HG03520 (cell line): Measurements from ENCODE around the gene TMEM259.
"Not testable (repeated sequence)": the region's sequence is repeated elsewhere in the genome, so short reads cannot be mapped to it uniquely, and the experiment has no call there.

Experiments used
- ATAC-seq: cut with Tn5 transposase; IDR thresholded peaks from one replicate; pipeline ENCODE4 v1.9.1; 2021; ENCODE audit warnings: mild to moderate bottlenecking, moderate library complexity; ENCODE audit not compliant: unreplicated experiment

The TMEM259 gene

DNA sequence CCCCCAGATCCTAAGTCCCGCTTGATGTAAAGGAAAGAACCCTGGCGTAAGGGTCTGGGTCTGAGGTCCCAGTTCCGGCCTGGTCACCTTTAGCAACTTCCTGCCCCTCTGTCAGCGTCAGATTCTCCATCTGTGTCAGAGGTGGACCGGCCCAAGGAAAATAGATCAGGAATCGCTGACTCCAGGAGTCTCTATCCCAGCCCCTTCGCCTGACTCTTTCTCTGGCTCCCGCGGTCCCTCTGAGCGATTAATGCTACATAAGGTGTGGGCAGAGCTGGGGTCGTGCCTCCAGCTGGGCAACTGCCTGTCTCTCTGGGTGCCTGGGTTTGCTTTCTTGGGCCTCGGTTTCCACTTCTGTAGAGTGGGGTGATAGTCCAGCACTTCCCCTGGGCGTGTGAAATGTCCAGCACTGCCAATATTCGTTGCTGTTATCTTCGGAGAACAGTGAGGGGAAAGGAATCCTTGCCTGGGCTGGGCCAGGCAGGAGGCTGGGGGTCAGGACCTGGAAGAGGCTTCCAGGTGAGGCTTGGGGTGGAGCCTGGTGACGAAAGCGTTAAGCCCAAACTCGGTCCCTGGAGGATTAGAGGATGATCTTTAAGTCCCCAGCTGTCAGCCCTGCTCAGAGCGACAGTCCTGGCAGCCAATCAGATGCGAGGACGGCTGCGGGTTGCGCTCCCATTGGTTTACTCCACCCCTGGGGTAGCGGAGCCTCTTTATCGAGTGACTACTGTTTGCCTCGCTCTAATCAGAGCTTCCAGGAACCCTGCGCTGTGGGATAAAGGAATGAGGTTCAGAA is 19.8 kb upstream of the TMEM259 start:
- peak; percentile 38 for ATAC-seq

DNA sequence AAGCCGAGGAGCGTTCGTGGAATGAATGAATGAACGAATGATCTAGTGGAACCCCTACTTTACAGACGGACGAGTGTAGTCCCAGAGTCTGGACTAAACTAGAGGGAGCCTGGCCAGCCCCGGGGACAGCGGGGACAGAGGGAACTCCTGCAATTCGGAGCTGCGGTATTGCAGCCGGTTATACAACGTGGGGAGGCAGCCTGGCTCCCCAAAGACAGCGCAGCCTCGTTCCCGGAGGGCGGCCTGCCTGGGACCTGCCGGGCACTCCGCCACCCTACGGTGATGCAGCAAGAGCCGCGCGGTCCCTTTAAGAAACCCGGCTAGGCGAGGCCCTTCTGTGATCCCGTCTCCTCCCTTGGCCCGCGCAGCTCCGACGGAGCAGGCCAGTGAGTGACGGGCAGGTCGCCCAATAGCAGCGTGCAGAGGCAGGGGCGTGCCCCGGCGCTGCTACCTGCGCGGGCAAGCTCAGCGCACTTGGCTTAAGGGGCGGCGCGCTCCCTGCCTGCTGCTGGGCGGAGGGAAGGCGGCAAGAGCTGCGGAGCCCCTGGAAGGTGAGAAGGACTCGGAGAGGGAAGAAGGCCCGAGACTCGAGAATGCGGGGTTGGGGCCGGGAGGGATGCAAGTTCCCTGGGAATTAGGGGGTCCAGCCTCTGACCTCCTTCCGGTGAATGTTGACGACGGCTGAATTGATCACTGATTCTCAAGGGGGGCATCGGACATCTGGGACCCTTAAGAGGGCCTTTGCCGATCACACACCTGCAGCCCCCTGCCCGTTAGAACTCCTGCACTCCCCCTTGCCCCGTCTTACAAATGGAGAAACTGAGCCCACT is 18.9 kb upstream of the TMEM259 start, which contains the start of gene ABCA7:
Gene ABCA7 (plus strand): TSS at position 462 of the 830 bp plus-strand sequence. CDS start 1,255 bp downstream, outside the sequence.
- ATAC-seq: peak; percentile 70

DNA sequence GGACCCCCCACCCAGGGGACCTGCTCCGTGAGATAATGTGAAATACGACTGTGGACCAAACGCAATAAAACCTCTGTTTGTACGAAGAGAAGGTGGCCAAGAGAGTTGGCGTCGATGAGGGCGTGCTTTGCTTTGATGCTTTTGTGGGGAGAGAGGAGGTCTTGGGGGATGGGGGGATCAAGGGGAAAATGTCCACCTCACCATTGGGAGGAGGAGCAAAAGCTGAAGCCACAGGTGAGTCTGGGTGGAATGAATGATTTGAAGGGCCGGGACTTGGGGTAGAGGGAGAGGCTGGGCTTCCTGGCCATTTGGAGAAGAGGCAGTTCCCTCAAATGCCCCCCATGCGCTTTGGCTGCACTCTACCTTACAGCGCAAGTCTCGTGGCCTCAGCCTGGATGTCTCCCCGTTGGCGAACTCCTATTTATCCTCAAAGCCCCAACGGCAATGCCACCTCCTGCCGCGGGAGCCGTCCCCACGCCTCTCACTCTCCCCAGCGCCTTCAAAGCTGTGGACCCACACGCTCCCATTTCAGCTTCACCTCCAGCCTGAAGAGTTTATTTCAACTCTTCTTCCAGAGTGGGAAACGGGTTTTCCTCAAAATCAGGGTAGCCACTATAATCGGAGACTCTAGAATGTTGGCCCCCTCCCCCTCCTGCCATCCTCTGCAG is 18.2 kb upstream of the TMEM259 start:
- ATAC-seq: no peak

DNA sequence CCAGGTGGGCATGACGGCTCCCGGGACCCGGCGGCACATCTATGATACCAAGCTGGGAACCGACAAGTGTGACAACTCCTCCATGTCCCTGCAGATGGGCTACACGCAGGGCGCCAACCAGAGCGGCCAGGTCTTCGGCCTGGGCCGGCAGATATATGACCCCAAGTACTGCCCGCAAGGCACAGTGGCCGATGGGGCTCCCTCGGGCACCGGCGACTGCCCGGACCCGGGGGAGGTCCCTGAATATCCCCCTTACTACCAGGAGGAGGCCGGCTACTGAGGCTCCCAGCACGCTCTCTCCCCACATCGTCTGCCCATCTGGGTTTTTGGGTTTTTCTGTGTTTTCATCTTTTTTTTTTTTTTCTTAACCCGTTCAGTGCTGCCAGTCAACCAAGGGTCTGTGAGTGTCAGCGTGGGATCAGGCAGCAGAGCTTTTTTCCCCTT is 16.7 kb upstream of the TMEM259 start:
- ATAC-seq: no peak

DNA sequence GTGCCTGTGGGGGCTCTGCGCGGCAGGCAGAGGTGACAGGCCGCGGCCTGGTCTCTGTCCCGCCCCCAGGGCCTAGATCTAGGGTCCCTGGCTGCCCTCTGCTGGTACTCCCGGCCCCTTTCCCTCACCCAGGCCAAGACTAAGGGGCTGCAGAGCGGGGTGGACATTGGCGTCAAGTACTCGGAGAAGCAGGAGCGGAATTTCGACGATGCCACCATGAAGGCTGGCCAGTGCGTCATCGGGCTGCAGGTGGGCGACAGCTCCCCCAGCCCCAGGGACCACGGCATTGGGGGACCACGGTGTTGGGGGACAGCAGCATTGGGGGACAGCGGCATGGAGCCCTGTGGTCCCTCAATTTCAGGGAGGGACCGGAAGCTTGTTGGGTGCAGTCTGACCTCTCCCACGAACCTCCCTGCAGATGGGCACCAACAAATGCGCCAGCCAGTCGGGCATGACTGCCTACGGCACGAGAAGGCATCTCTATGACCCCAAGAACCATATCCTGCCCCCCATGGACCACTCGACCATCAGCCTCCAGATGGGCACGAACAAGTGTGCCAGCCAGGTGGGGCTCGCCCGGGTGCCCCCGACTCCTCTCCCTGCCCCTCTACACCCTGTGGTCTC is 15.2 kb upstream of the TMEM259 start:
- no peak for ATAC-seq

DNA sequence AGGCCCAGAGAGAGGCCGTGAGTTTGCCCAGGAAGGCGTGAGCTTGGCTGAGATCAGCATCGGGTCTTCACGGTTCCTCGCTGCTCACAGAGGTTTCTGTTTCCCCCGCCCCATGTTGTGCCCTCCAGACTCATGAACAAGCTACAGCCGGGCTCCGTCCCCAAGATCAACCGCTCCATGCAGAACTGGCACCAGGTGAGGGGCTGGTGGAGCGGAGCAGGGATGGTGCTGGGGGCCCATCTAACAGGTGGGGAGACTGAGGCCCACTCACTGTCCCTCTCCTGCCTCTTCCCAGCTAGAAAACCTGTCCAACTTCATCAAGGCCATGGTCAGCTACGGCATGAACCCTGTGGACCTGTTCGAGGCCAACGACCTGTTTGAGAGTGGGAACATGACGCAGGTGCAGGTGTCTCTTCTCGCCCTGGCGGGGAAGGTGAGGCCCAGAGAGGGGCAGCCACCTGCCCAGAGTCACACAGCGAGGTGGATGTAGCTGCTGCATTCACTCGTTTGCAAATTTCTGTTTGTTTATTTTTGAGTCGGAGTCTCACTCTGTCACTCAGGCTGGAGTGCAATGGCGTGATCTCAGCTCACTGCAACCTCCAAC is 11.4 kb upstream of the TMEM259 start:
- ATAC-seq: no peak

DNA sequence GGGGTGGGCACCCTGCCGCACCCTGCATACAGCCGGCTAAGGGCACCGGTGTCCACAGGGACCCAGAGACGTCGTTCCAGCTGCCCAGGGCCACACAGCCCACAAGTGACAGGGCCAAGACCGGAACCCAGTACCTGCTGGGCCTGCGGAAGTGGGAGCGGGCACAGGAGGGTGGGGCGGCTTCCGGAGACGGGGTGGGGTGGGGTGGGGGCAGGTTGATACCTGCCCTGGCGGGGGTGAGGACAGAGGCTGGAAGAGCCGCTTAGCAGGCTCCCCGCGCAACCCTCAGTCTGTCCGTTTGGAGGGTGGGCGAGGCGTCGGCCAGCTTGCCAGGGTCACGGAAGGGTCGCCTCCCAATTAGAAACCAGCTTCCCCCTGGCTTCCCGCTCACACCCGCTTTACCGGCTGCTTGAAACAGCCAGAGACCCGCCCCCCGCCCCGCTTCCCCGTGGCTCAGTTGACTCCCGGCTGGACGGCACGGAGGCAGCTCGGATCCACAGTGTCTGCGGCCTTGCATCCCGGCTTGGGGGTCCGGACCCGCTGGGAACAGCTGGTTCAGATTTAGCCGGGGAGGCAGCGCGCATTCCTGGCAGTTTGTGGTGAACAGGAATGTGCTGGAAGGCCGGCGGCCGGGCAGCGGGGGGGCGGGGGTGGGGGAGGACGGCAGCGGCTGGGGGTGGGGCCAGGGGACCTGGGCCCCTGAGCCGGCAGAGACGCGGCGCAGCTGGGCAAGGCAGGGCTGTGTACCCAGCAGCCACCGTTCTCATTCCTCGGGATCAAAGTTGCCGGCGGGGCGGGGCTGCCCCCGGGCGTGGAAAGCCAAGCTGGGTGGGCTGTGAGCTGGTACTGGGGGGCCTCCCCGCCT is 7.4 kb upstream of the TMEM259 start:
- no peak for ATAC-seq

DNA sequence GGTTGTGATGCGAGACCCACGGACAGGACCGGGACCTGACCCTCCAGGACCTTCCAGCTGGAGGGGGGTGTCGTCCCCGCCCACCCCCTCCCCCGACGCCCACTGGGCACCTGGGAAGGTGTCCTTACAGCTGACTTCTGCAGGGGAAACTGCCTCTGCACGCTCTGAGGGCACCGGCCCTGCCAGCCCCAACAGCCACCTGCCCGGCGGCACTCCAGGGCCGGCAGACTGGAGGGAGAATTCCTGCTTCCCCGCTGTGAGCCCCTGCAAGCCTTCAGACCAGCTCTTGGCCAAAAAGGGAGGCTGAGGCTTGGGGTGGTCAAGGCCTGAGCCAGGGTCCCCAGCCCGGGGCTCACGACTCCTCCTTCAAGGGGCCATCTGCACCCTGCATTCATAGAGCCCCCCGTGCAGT is 6.7 kb upstream of the TMEM259 start:
- no peak for ATAC-seq

DNA sequence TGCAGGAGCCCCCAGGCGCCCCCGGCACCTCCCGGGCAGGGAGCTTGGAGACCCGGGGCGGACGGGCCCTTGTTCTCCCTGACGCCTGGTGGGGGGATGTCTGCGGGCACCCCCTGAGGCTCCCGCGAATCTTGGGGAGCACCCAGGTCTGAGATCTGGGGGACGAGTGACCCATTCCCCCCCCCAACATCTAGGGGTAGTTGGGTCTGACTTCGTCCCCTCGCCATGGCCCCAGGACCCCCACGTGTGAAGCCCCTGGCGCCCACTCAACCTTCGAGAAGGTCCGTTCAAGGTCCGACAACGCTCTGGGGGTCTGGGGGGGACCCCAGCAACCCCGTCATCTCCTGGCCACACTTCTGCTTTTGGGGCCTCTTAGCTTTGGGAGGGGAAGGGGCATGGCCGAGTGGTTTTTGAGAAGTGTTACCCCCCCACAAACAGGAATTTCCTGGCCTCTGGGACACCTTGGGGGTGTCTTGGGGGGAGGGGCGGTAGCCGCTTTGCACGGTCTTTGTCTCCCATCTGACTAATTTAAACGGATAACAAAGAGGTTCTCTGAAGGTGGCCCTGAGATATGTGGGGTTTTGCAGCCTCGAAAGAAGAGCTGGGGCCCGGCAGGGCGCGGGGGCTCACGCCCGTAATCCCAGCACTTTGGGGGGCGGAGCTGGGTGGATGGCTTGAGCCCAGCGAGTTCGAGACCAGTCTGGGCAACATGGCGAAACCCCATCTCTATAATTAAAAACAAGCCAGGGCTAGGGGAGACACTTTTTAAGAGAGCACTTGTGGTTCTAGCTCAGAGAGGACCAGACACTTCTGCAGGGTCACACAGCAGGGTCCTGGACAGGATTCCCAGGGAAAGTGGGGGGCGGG is 6.1 kb upstream of the TMEM259 start:
- ATAC-seq: no peak

DNA sequence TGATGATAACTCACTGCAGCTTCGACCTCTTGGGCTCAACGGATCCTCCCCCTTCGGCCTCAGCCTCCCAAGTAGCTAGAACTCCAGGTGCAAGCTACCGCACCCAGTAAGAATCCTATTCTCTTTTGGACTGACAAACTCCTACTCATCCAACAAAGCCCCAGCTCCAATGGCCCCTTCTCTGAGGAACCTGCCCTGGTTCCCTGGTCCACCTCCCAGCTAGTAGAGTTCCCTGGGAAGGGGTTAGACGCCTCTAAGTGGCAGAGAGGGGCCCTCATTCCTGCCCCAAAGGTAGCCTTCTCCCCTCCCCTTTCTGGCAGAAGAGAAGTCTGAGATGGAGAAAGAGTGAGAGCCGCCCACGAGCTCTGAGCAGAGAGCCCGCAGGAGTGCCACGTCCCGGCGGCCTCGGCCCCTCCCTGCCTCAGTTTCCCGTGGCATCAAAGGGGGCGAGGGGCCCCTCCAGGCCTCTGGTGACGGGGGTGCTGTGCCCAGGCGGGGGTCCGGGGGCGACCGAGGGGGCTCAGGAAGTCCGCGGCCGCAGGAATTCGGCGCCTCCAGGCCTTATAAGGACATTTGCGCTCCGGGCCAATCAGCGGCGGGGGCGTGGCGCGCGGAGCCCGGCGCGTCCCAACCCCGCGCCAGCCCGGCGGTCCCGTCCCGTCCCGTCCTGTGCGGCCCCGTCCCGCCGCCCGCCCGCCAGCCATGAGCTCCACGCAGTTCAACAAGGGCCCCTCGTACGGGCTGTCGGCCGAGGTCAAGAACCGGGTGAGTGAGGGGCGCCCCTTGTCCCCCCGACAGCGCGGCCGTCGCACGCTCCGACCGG is 5.2 kb upstream of the TMEM259 start, which contains the start of gene CNN2:
Gene CNN2 (plus strand): TSS at position 649 of the 823 bp plus-strand sequence. CDS start 54 bp downstream, at position 703.
- ATAC-seq: peak; percentile 50

DNA sequence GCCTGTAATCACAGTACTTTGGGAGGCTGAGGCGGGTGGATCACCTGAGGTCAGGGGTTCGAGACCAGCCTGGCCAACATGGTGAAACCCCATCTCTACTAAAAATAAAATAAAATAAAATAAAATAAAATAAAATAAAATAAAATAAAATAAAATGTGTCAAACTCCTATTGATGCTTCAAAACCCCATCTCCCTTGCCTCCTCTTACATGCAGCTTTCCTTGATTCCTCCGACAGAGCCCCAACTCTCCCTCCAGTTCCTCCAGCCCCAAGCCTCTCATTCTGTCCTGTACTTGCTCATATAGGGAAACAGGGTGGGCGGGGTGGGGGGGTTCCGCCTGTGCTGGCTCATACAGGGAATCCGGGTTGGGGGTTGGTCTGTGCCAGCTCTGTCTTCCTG is 4.2 kb upstream of the TMEM259 start:
- not testable (repeated sequence) for ATAC-seq

DNA sequence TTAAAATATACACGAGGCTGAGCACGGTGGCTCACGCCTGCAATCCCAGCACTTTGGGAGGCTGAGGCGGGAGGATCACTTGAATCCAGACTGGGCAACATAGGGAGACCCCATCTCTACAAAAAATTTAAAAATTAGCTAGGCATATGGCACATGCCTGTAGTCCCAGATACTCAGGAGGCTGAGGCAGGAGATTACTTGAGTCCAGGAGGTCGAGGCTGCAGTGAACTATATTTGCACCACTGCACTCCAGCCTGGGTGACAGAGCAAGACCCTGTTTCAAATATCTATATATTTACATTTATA is 2.9 kb upstream of the TMEM259 start:
- not testable (repeated sequence) for ATAC-seq

DNA sequence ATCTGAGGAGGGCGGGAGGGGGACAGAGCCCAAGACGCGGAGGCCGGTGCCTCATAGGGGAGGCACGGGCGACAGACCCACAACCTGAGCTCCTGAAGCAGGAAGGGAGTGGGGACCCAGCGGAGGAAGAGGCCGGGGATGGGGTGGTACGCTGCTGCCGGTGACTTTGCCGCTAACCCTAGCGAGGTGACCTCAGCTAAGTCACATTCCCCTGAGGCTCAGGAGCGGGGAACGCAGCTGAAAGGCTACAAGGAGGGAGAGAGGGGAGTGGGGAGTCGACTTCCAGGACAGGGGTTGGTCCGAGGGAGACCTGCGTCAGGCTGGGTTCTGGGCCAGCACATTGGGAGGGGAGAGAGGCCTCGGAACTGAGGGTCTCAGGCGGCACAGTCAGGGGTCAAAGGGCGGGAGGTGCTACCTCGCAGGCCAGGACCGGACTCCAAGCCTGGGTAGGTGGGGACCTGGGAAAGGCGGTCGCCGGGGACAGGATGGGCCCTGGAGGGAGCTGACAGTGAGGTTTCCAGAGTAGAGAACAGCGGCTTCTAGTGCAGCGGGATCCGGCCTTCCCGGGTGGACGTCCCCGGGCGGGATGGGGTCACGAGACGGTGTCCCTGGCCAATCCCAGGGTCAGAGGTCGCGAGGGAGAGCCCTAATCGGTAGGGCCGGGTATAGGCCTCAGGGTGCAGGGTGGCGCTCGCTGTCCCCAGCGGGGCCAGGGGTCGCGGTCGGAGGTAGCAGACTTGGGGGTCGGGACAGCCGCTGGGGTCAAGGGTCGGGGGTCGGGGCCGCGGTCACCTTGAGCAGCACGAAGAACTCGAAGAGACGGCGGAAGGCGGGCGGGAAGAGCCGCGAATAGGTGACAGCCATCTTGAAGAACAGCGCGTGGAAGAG is 699 bp downstream of the TMEM259 start:
- no peak for ATAC-seq

DNA sequence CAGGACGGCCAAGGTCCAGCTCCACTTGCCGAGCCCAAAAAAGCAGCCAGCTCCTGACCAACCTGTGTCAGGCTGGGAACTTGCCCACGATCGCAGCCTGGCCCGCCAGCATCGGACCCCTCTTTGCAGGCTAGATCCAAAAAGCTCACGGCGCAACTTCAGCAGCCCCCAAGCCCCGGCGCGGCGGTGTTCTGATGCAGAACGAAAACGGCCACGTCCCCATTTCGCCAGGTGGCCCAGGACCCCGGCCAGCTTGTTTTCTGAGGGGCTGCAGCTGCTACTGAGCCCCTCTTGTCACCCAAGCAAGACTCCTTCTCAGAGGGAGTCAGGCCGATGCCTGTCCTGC is 1.3 kb downstream of the TMEM259 start:
- ATAC-seq: no peak

DNA sequence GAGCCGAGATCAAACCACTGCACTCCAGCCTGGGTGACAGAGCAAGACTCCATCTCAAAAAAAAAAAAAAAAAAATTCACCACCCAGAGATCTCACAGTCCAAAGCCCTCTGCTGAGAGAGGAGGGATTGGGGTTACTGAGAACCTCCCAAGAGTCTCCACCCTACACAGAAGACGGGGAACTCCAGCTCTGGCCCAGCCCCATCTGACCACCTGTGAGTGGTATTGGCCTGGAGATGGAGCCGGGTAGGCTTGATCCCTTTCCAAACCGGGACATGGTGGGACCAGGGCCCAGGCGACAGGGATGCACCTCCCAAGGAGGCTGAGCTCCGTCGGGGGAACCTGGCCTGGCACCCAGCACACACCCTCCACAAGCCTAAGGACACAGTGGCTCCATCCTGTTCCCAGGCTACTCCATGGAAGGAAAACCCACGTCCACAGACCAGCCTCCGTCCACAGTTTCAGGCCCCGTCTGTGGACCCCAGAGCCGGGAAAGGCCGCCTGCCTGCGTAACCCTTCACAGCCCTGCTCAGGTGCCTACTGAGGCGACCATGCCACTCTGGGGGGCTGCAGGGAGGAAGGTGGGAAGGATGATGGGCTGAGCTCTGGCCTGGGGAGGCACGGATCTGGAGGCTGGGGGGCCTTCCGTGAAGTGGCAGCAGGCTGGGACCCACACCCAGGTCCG is 1.8 kb downstream of the TMEM259 start:
- no peak for ATAC-seq

DNA sequence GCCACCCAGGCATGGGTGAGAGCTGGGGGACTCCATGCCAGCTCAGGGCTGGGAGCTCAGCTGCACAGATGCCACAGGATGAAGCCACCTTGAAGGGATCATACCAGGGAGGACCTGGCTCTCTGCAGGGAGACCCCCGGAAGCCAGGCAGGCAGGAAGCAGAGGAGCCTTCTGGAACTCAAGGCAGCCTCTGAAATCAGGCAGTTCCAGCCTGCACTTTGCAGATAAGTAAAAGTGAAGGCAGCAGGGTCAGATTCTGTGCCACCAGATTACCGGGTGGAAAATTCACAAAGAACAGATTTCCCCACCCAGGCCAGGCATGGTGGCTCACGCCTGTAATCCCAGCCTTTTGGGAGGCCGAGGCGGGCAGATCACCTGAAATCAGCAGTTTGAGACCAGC is 2.5 kb downstream of the TMEM259 start:
- ATAC-seq: no peak
